Spinal cord (tissue), 10 donors: ENCODE results near the gene KLHL7. TPM values are rescaled to one million over a fixed set of nuclear protein-coding genes. Genes with fewer than 3 reads are reported as not detected.

Experiments used
- DNase-seq, 6 donors: peaks; one replicate each; pipeline versions ENCODE4 v3.0.0 to v3.0.0-alpha.2; 2013 to 2015; ENCODE audit warnings: low spot score in 6 of 6, low read depth in 4 of 6
- H3K27ac ChIP-seq: one replicate; pipeline ENCODE4 v1.5.1; 2013; ENCODE audit warnings: low read depth, low read length, control low read depth
- H3K27me3 ChIP-seq: one replicate; pipeline ENCODE4 v1.6.1; 2013; ENCODE audit warnings: low read length; ENCODE audit not compliant: control insufficient read depth, insufficient read depth
- H3K36me3 ChIP-seq: one replicate; pipeline ENCODE4 v1.6.1; 2013; ENCODE audit warnings: low read length; ENCODE audit not compliant: control insufficient read depth, insufficient read depth
- H3K4me1 ChIP-seq: one replicate; pipeline ENCODE4 v1.6.1; 2013; ENCODE audit warnings: low read length; ENCODE audit not compliant: control insufficient read depth, insufficient read depth
- H3K4me3 ChIP-seq: one replicate; pipeline ENCODE4 v1.5.1; 2013; ENCODE audit warnings: low read depth, low read length, control low read depth
- H3K9me3 ChIP-seq: one replicate; pipeline ENCODE4 v1.6.1; 2013; ENCODE audit warnings: low read length; ENCODE audit not compliant: control insufficient read depth, insufficient read depth
- WGBS: methylation state at CpG from one replicate; pipeline ENCODE4 v1.1.5; 2013; ENCODE audit warnings: missing lambda C conversion rate; ENCODE audit not compliant: insufficient coverage; 5-methylcytosine and 5-hydroxymethylcytosine counted together
- polyA plus RNA-seq, 2 donors: library from polyadenylated mRNA; unstranded; fragments of 120-200 nt; gene quantifications; one replicate each; pipeline ENCODE4 v1.2.1, GENCODE V29; 2013; ENCODE audit not compliant: insufficient read length in 2 of 2
- total RNA-seq, 2 donors: library from RNA; depleted of rRNA in 1 of 2; stranded (reverse); fragments of 120-200 nt in 1 of 2; fragments of >200 nt in 1 of 2; gene quantifications; one replicate each; pipeline versions ENCODE4 v1.2.3 to v1.2.4, GENCODE V29; 2013 to 2014
- donor health status: healthy.

KLHL7 gene
- total and polyA plus RNA-seq, 4 donors: 53.6 to 78.3 (median 69.5) TPM

GRCh38 chr7:23158546-23158945 is 53.0 kb downstream of the KLHL7 start:
- no peak for DNase-seq
- Histone ChIP-seq H3K36me3 (peaks cover 18% of the 10 kb centered on the region), H3K27me3 (no peaks in the 10 kb centered on the region), H3K9me3 (no peaks in the 10 kb centered on the region), H3K4me3 (no peak overlapping the region), H3K4me1 (no peaks in the 10 kb centered on the region), H3K27ac (no peak overlapping the region)
- 100% methylated on average over 1 of the region's 2 CpGs for WGBS

GRCh38 chr7:23161482-23161881 is 55.9 kb downstream of the KLHL7 start:
- H3K27me3 ChIP-seq: no peaks in the 10 kb centered on the region
- H3K36me3 ChIP-seq: peaks cover 11% of the 10 kb centered on the region
- 86% methylated on average over 1 of the region's 1 CpG for WGBS
- no peak overlapping the region for H3K4me3 ChIP-seq
- no peak overlapping the region for H3K27ac ChIP-seq
- H3K9me3 ChIP-seq: no peaks in the 10 kb centered on the region
- DNase-seq: no peak
- H3K4me1 ChIP-seq: no peaks in the 10 kb centered on the region

- WGBS: no CpG with 5 or more reads among the region's 3 CpGs
- no peaks in the 10 kb centered on the region for H3K4me1 ChIP-seq
- no peak overlapping the region for H3K27ac ChIP-seq
- no peaks in the 10 kb centered on the region for H3K27me3 ChIP-seq
- no peaks in the 10 kb centered on the region for H3K9me3 ChIP-seq
- H3K36me3 ChIP-seq: peaks cover 5% of the 10 kb centered on the region
- H3K4me3 ChIP-seq: no peak overlapping the region
- no peak for DNase-seq
Measured at GRCh38 chr7:23164846-23165245, 59.3 kb downstream of the KLHL7 start.

GRCh38 chr7:23165316-23165715 is 59.7 kb downstream of the KLHL7 start:
- H3K27me3 ChIP-seq: no peaks in the 10 kb centered on the region
- H3K4me3 ChIP-seq: no peak overlapping the region
- H3K4me1 ChIP-seq: no peaks in the 10 kb centered on the region
- no peak overlapping the region for H3K27ac ChIP-seq
- H3K9me3 ChIP-seq: no peaks in the 10 kb centered on the region
- H3K36me3 ChIP-seq: peaks cover 6% of the 10 kb centered on the region
- no peak for DNase-seq
- WGBS: no CpG with 5 or more reads among the region's 1 CpG

GRCh38 chr7:23167691-23168090 is 62.1 kb downstream of the KLHL7 start:
- DNase-seq: no peak
- H3K27ac ChIP-seq: no peak overlapping the region
- no peaks in the 10 kb centered on the region for H3K9me3 ChIP-seq
- no peaks in the 10 kb centered on the region for H3K4me1 ChIP-seq
- H3K4me3 ChIP-seq: no peak overlapping the region
- no peaks in the 10 kb centered on the region for H3K27me3 ChIP-seq
- 93% methylated on average over 2 of the region's 5 CpGs for WGBS
- peaks cover 11% of the 10 kb centered on the region for H3K36me3 ChIP-seq

GRCh38 chr7:23168111-23168885 is 62.7 kb downstream of the KLHL7 start:
- WGBS: 92% methylated on average over 2 of the region's 8 CpGs
- no peaks in the 10 kb centered on the region for H3K9me3 ChIP-seq
- no peaks in the 10 kb centered on the region for H3K4me1 ChIP-seq
- peaks cover 11% of the 10 kb centered on the region for H3K36me3 ChIP-seq
- H3K27ac ChIP-seq: no peak overlapping the region
- no peak for DNase-seq
- no peak overlapping the region for H3K4me3 ChIP-seq
- H3K27me3 ChIP-seq: no peaks in the 10 kb centered on the region

GRCh38 chr7:23175938-23176337 is 70.4 kb downstream of the KLHL7 start:
- Histone ChIP-seq H3K4me3 (no peak overlapping the region), H3K9me3 (no peaks in the 10 kb centered on the region), H3K36me3 (peaks cover 5% of the 10 kb centered on the region), H3K4me1 (peaks cover under 1% of the 10 kb centered on the region), H3K27ac (no peak overlapping the region), H3K27me3 (no peaks in the 10 kb centered on the region)
- DNase-seq: no peak
- 100% methylated on average over 1 of the region's 2 CpGs for WGBS

- no peaks in the 10 kb centered on the region for H3K27me3 ChIP-seq
- peaks cover 19% of the 10 kb centered on the region for H3K4me1 ChIP-seq
- peak; percentile 95 to 99 (median 98) for DNase-seq
- H3K9me3 ChIP-seq: no peaks in the 10 kb centered on the region
- peak within 1 kb of the TSS; percentile 96 for H3K27ac ChIP-seq
- WGBS: under 1% methylated on average over 54 of the region's 63 CpGs
- H3K36me3 ChIP-seq: peaks cover 5% of the 10 kb centered on the region
- H3K4me3 ChIP-seq: peak within 1 kb of the TSS; percentile 95
Measured at GRCh38 chr7:23181684-23182553, 76.3 kb downstream of the KLHL7 start, which contains the start of gene NUP42. Gene NUP42, plus strand, starts transcription at chr7:23182048. Its CDS starts 38 bp downstream, at chr7:23182086.

- Histone ChIP-seq H3K4me1 (peaks cover 19% of the 10 kb centered on the region), H3K36me3 (peaks cover 13% of the 10 kb centered on the region), H3K27me3 (no peaks in the 10 kb centered on the region), H3K9me3 (no peaks in the 10 kb centered on the region), H3K4me3 (no peak overlapping the region), H3K27ac (no peak overlapping the region)
- 95% methylated on average over 17 of the region's 20 CpGs for WGBS
- no peak for DNase-seq
Measured at GRCh38 chr7:23183279-23184012, 77.9 kb downstream of the KLHL7 start.
